ENCODE results near the gene LCORL. TPM values are rescaled to one million over a fixed set of nuclear protein-coding genes. Genes with fewer than 3 reads are reported as not detected.
A peak's percentile ranks its signal among the peaks of the same experiment; 100 is the strongest.

The LCORL gene
- total RNA-seq, 1 experiment from 2014 or later = 15.5 TPM

- Histone ChIP-seq H2BK5ac (ENCODE audit: insufficient read length, low read length) (no peak overlapping the region), H3K9ac (ENCODE audit: extremely low read depth, insufficient read length, low read length) (no peak overlapping the region), H3K4ac (ENCODE audit: low read depth, low read length) (no peak overlapping the region), H4K20me1 (ENCODE audit: control insufficient read depth, insufficient read depth, insufficient read length) (no peaks in the 10 kb centered on the region), H3K4me1 (ENCODE audit: insufficient read depth, low read length) (peaks cover under 1% of the 10 kb centered on the region; the same call in 1 of the 2 replicates), H4K91ac (ENCODE audit: insufficient read length, low read depth, low read length) (no peak overlapping the region), H3K14ac (ENCODE audit: insufficient read depth, low read length) (no peak overlapping the region), H3K27ac (ENCODE audit: insufficient read length, low read depth, low read length) (no peak overlapping the region), H2BK120ac (ENCODE audit: low read depth, low read length, poor library complexity, severe bottlenecking) (no peak overlapping the region), H4K5ac (ENCODE audit: insufficient read length, low read depth, low read length) (no peak overlapping the region), H3K27me3 (ENCODE audit: insufficient read depth, low read length) (no peaks in the 10 kb centered on the region), H3K9me3 (ENCODE audit: control insufficient read depth, low read depth, low read length) (no peaks in the 10 kb centered on the region), H2BK20ac (ENCODE audit: low read depth, low read length, poor library complexity, severe bottlenecking) (no peak overlapping the region), H2AK5ac (ENCODE audit: insufficient read length, low read length) (no peak overlapping the region), H3K23me2 (ENCODE audit: insufficient read length, low read depth, low read length, poor library complexity, severe bottlenecking) (peaks cover 3% of the 10 kb centered on the region), H3K79me2 (ENCODE audit: insufficient read depth, low read length) (peaks cover 26% of the 10 kb centered on the region; the same call in 1 of the 2 replicates), H3K23ac (ENCODE audit: insufficient read length, low read depth, low read length) (no peak overlapping the region), H2BK15ac (ENCODE audit: low read depth, low read length) (no peak overlapping the region), H2AFZ (ENCODE audit: low read length) (no peak overlapping the region), H3K79me1 (ENCODE audit: insufficient read depth, low read depth, low read length, poor library complexity, severe bottlenecking) (peaks cover 5% of the 10 kb centered on the region), H3K56ac (ENCODE audit: insufficient read length, low read depth, low read length) (no peak overlapping the region), H3T11ph (ENCODE audit: low read length) (no peak overlapping the region), H3K4me2 (ENCODE audit: insufficient read depth, insufficient read length, low read length) (peak overlapping the region; percentile 46), H4K8ac (replicated peaks; ENCODE audit: insufficient read length, low read depth, low read length) (no peak overlapping the region), H3K18ac (ENCODE audit: insufficient read length, low read depth, low read length) (no peak overlapping the region), H2BK12ac (ENCODE audit: insufficient read length, low read depth, low read length) (no peak overlapping the region)
- WGBS (ENCODE audit: extremely low coverage, insufficient read length, low lambda C conversion rate) = no CpG with 5 or more reads among the region's 3 CpGs
- H3K36me3 Mint-ChIP-seq (ENCODE audit: insufficient read depth in 1 of 3, low read depth in 3 of 3) = peaks cover 38 to 67% (median 42%) of the 10 kb centered on the region in 3 experiments; a peak in 6 of 7 replicates
- peak overlapping the region; percentile 98 to 100 for H3K4me3 Mint-ChIP-seq
- peaks cover 24 to 26% of the 10 kb centered on the region in 2 experiments for H3K4me1 Mint-ChIP-seq
- no peaks in the 10 kb centered on the region for H3K27me3 Mint-ChIP-seq (ENCODE audit: low read depth)
- H3K27ac Mint-ChIP-seq = 0 out of 7 replicates have a peak overlapping the region, but pooled peaks of 1 of the 3 experiments have one; percentile 24
- no peak for TF ChIP-seq CTCF (conservative IDR thresholded peaks at IDR 0.05)
- peaks cover 0 to 6% of the 10 kb centered on the region in 2 experiments; a peak in 1 of 5 replicates for H3K9me3 Mint-ChIP-seq
- DNase-seq = no peak
These were observed 208.8 kb downstream of the LCORL start for GRCh38 chr4:17812801-17813200.

Data from H9 (cell line).